Measurements from ENCODE around the gene MMRN2.
"Not testable (repeated sequence)": the region's sequence is repeated elsewhere in the genome, so short reads cannot be mapped to it uniquely, and the experiment has no call there.

Gene MMRN2, protein sequence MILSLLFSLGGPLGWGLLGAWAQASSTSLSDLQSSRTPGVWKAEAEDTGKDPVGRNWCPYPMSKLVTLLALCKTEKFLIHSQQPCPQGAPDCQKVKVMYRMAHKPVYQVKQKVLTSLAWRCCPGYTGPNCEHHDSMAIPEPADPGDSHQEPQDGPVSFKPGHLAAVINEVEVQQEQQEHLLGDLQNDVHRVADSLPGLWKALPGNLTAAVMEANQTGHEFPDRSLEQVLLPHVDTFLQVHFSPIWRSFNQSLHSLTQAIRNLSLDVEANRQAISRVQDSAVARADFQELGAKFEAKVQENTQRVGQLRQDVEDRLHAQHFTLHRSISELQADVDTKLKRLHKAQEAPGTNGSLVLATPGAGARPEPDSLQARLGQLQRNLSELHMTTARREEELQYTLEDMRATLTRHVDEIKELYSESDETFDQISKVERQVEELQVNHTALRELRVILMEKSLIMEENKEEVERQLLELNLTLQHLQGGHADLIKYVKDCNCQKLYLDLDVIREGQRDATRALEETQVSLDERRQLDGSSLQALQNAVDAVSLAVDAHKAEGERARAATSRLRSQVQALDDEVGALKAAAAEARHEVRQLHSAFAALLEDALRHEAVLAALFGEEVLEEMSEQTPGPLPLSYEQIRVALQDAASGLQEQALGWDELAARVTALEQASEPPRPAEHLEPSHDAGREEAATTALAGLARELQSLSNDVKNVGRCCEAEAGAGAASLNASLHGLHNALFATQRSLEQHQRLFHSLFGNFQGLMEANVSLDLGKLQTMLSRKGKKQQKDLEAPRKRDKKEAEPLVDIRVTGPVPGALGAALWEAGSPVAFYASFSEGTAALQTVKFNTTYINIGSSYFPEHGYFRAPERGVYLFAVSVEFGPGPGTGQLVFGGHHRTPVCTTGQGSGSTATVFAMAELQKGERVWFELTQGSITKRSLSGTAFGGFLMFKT

DNA sequence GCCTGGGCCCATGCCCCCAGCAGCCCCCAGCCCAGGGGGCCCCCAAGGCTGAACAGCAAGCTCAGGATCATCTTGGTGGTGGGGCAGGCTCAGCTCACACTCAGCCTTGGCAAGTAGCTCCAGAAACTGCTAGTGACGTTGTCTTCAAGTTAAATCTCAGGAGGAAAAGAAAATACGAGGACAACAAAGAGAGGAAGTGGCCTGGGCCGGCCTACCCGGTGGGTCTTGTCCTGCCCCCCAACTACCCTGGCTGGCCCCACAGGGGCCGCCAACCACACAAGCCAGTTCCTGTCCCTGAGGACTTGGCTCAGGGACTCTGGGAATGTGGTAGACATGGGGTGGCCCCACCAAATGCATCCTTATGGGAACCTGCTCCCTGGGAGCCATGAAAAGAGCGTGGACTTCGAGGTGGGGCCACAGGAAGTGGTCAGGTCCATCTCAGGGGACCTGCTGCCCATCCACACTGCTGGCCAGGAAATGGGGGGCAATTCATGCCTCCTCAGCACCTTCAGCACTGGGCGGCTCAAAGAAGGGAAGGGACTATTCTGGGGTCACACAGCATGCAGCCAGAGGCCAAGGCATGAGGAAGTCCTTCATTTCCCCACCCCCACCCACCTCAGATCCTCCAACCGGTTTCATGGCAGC is at the start of gene MMRN2:
Gene MMRN2 (minus strand): TSS at position 145 of the 645 bp plus-strand sequence. CDS start 74 bp downstream, at position 71.
- Mint-ChIP-seq H3K4me3 (no peak within 1 kb of the TSS), H3K9me3 (peaks cover 6% of the 10 kb centered on the region), H3K27me3 (no peaks in the 10 kb centered on the region), H3K27ac (no peak within 1 kb of the TSS), H3K36me3 (ENCODE audit: low read depth) (no peaks in the 10 kb centered on the region), H3K4me1 (no peaks in the 10 kb centered on the region)
- DNase-seq = no peak
- no peak for ATAC-seq

DNA sequence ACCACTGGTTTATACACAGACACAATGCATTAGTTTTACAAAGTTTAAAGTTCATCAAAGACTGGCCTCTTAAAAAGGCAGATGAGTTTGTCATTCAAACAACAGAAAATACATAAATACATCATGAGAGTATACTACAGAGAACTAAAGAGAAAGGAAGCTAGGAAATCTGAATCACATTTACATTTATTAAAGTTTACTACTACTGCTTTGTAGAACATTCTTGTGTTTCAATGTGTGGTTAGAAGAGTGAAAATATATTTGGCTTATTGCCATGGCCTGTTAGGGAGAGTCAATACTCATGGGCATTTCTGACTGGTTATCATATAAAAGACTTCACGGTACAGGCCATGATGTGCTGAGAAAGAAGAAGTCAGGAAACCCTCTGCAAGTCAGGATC is 49.7 kb upstream of the MMRN2 start:
- H3K36me3 Mint-ChIP-seq (ENCODE audit: low read depth); H3K9me3 Mint-ChIP-seq; H3K27ac Mint-ChIP-seq; H3K4me1 Mint-ChIP-seq; H3K27me3 Mint-ChIP-seq; DNase-seq; ATAC-seq; H3K4me3 Mint-ChIP-seq: not testable (repeated sequence)

- H3K27ac Mint-ChIP-seq = no peak overlapping the region
- no peaks in the 10 kb centered on the region for H3K36me3 Mint-ChIP-seq (ENCODE audit: low read depth)
- ATAC-seq = no peak
- no peaks in the 10 kb centered on the region for H3K4me1 Mint-ChIP-seq
- no peaks in the 10 kb centered on the region for H3K27me3 Mint-ChIP-seq
- H3K4me3 Mint-ChIP-seq = no peak overlapping the region
- no peak for DNase-seq
- H3K9me3 Mint-ChIP-seq = no peaks in the 10 kb centered on the region
Observed at GRCh38 chr10:87000491-87000890, 43.1 kb upstream of the MMRN2 start.

- H3K36me3 Mint-ChIP-seq (ENCODE audit: low read depth); ATAC-seq; H3K27ac Mint-ChIP-seq; H3K9me3 Mint-ChIP-seq; DNase-seq; H3K4me3 Mint-ChIP-seq; H3K4me1 Mint-ChIP-seq; H3K27me3 Mint-ChIP-seq: not testable (repeated sequence)
Observed at GRCh38 chr10:86999802-87000403, 42.5 kb upstream of the MMRN2 start.

- no peaks in the 10 kb centered on the region for H3K9me3 Mint-ChIP-seq
- no peaks in the 10 kb centered on the region for H3K36me3 Mint-ChIP-seq (ENCODE audit: low read depth)
- no peak for DNase-seq
- peaks cover 12% of the 10 kb centered on the region for H3K27me3 Mint-ChIP-seq
- no peaks in the 10 kb centered on the region for H3K4me1 Mint-ChIP-seq
- ATAC-seq = no peak
- no peak overlapping the region for H3K27ac Mint-ChIP-seq
- H3K4me3 Mint-ChIP-seq = no peak overlapping the region
Observed at GRCh38 chr10:86992929-86993328, 35.5 kb upstream of the MMRN2 start.

DNA sequence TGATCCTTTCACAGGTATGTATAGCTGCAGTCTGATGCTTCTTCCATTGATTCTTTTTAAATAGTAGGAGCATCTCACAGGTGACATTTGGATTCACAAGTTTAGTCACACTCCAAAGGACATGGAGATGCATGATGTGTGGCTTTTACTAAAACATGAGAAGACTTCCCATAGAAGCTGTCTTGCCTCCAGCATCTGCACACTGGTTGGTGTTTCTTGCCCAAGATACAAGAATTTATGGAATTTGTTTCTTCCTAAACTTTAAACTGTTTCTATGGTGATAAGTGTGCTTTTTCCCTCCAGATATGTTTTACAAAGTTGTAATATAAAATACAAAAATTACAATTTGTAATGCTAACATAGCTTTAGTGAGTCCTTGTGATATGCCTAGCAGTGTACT is 35.0 kb upstream of the MMRN2 start:
- H3K27ac Mint-ChIP-seq = no peak overlapping the region
- no peak for DNase-seq
- H3K4me1 Mint-ChIP-seq = no peaks in the 10 kb centered on the region
- no peak overlapping the region for H3K4me3 Mint-ChIP-seq
- peaks cover 12% of the 10 kb centered on the region for H3K27me3 Mint-ChIP-seq
- ATAC-seq = no peak
- no peaks in the 10 kb centered on the region for H3K36me3 Mint-ChIP-seq (ENCODE audit: low read depth)
- no peaks in the 10 kb centered on the region for H3K9me3 Mint-ChIP-seq

DNA sequence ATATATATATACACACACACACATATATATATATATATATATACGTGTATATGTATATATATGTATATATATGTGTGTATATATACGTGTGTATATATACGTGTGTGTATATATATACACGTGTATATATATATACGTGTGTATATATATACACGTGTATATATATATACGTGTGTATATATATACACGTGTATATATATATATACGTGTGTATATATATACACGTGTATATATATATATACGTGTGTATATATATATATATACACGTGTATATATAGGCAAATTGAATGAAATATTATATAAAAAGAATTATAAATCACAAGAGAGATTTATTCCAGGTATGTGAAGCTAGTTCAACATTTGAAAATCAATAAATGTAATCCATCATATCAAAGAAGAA is 33.9 kb upstream of the MMRN2 start:
- H3K27ac Mint-ChIP-seq; DNase-seq; H3K36me3 Mint-ChIP-seq (ENCODE audit: low read depth); H3K4me3 Mint-ChIP-seq; H3K9me3 Mint-ChIP-seq; H3K4me1 Mint-ChIP-seq; ATAC-seq: not testable (repeated sequence)
- H3K27me3 Mint-ChIP-seq = peaks cover 12% of the 10 kb centered on the region

GRCh38 chr10:86988520-86988919 is 31.1 kb upstream of the MMRN2 start:
- ATAC-seq (no peak), DNase-seq (no peak)
- peaks cover 12% of the 10 kb centered on the region for H3K27me3 Mint-ChIP-seq
- no peaks in the 10 kb centered on the region for H3K36me3 Mint-ChIP-seq (ENCODE audit: low read depth)
- H3K4me1 Mint-ChIP-seq = no peaks in the 10 kb centered on the region
- no peaks in the 10 kb centered on the region for H3K9me3 Mint-ChIP-seq
- H3K27ac Mint-ChIP-seq = no peak overlapping the region
- H3K4me3 Mint-ChIP-seq = no peak overlapping the region

- not testable (repeated sequence) for DNase-seq; H3K9me3 Mint-ChIP-seq; H3K4me3 Mint-ChIP-seq; H3K36me3 Mint-ChIP-seq (ENCODE audit: low read depth); H3K27me3 Mint-ChIP-seq; ATAC-seq; H3K27ac Mint-ChIP-seq; H3K4me1 Mint-ChIP-seq
Observed at GRCh38 chr10:86984498-86984897, 27.1 kb upstream of the MMRN2 start.

DNA sequence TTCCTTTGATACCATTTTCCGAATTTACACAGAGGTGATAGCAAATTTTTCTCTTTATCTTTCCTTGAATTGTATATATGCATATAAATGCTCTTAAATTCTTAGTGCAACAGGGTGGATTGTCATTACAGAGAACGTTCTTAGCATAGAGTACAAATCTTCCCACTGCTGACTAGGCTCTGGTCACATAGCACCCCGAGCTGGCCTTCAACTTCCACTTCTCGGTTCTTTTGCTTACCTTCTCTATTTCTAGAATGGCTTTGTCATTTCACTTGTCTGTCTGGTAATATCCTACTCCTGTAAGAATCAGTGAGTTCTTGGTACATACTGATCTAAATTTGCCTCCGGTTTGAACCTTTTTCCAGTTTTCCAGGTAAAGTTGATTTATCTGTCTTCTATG is 24.3 kb upstream of the MMRN2 start:
- H3K4me3 Mint-ChIP-seq = no peak overlapping the region
- no peak overlapping the region for H3K27ac Mint-ChIP-seq
- H3K36me3 Mint-ChIP-seq (ENCODE audit: low read depth) = no peaks in the 10 kb centered on the region
- no peaks in the 10 kb centered on the region for H3K4me1 Mint-ChIP-seq
- H3K9me3 Mint-ChIP-seq = no peaks in the 10 kb centered on the region
- ATAC-seq = no peak
- H3K27me3 Mint-ChIP-seq = peaks cover 2% of the 10 kb centered on the region
- no peak for DNase-seq

DNA sequence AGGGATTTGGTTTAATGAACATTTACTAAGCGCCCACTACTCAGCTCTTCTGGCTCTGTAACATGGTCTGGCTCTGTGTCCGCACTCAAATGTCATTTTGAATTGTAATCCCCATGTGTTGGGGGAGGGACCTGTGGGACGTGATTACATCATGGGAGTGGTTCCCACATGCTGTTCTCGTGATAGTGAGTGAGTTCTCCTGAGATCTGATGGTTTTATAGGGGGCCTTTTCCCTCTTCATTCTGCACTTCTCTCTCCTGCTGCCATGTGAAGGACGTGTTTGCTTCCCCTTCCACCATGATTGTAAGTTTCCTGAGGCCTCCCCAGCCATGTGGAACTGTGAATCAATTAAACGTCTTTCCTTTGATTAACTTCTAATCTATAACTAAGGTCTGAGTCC is 23.6 kb upstream of the MMRN2 start:
- not testable (repeated sequence) for H3K9me3 Mint-ChIP-seq; H3K27ac Mint-ChIP-seq; DNase-seq; H3K27me3 Mint-ChIP-seq; H3K36me3 Mint-ChIP-seq (ENCODE audit: low read depth); ATAC-seq; H3K4me1 Mint-ChIP-seq; H3K4me3 Mint-ChIP-seq

DNA sequence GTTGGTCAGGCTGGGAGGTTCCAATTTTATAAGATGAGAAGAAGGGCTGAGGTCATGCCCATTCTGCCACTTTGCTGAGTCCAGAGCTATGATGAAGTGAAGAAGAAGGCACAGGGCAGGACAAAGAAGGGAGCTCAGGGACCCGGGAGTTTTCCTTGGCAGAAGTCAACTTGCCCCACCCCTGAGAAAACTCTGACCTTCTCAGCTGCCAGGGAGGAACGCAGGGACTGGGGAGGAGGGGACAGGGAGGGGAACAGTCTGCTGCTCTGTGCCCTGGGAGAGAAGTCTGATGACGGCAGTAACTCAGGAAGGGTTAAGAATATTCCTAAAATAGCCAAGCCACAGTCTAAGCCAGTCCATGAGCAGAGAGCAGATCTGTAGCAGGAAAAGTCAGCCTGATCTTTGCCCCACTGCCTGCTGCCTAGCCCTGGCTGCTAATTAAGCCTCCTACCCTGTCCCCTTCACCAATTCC is 22.6 kb upstream of the MMRN2 start:
- ATAC-seq (no peak), DNase-seq (no peak)
- H3K9me3 Mint-ChIP-seq = no peaks in the 10 kb centered on the region
- H3K36me3 Mint-ChIP-seq (ENCODE audit: low read depth) = no peaks in the 10 kb centered on the region
- H3K27me3 Mint-ChIP-seq = peaks cover 2% of the 10 kb centered on the region
- H3K4me3 Mint-ChIP-seq = no peak overlapping the region
- no peaks in the 10 kb centered on the region for H3K4me1 Mint-ChIP-seq
- H3K27ac Mint-ChIP-seq = no peak overlapping the region

DNA sequence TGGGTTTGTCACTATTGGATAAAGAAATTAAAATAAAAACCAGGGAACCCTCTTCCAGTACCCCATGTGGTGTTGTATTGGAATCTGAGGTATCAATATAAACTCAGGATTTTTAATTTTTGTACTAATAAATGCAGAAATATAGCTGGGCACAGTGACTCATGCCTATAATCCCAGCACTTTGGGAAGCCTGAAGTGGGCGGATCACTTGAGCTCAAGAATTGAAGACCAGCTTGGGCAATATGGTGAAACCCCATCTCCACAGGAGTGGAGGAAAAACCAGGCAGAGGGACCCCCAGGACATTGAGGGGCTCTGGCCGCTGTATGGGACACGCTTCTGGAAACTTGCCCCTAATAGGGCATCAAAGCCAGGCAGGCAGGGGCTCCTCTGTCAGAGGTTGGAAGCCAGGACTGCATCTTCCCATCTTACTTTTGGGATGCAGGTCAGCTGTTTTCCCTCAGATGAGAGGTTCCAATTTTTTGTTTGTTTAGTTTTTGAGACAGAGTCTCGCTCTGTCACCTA is 21.9 kb upstream of the MMRN2 start:
- H3K4me3 Mint-ChIP-seq = no peak overlapping the region
- H3K9me3 Mint-ChIP-seq = no peaks in the 10 kb centered on the region
- H3K27me3 Mint-ChIP-seq = peaks cover 2% of the 10 kb centered on the region
- no peaks in the 10 kb centered on the region for H3K36me3 Mint-ChIP-seq (ENCODE audit: low read depth)
- H3K27ac Mint-ChIP-seq = no peak overlapping the region
- no peaks in the 10 kb centered on the region for H3K4me1 Mint-ChIP-seq
- no peak for DNase-seq
- no peak for ATAC-seq

- DNase-seq; H3K4me3 Mint-ChIP-seq; ATAC-seq; H3K36me3 Mint-ChIP-seq (ENCODE audit: low read depth); H3K27me3 Mint-ChIP-seq; H3K9me3 Mint-ChIP-seq; H3K27ac Mint-ChIP-seq; H3K4me1 Mint-ChIP-seq: not testable (repeated sequence)
Observed at GRCh38 chr10:86978457-86978856, 21.0 kb upstream of the MMRN2 start.
